ENCODE results near the gene SUV39H2.
"Not testable (repeated sequence)": the region's sequence is repeated elsewhere in the genome, so short reads cannot be mapped to it uniquely, and the experiment has no call there.

Gene SUV39H2

DNA sequence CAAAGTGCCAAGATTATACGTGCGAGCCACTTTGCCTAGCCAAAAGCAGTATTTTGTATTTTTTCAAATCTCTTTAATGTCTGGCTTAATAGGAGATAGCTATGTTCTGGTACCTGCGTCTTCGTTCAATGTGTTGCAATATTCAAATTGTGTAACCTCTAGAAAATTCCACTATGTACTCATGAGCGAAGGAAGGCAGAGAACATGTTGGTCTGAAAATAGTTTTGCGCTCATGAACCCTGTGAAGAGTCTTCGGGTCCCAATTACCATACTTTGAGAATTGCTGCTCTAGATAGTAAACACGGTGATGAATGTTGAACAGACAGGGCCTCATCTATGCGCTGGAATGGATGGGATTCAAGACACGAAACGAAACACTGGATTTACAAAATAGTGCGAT, 2.7 kb upstream of the SUV39H2 start:
- DNase-seq (ENCODE audit: low read depth in 2 of 2) = no peak

DNA sequence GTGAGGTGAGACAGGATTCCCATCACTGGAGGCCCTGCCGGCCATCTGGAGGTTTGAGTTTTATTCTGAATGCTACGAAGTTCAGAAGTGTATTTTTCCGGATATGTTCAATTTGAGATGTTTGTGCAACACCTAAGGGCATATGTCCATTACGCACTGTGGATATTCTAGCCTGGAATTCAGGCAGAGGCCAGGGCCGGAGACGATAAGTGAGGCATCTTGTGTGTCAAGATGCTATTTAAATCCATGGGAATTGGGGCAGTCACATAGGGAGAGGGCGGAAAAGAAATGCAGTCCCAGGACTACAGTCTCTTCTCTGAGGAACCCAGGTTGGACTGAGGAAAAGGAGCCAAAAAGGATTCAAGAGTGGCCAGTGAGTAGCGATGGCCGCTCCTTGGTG, 1.9 kb upstream of the SUV39H2 start:
- no peak for DNase-seq (ENCODE audit: low read depth in 2 of 2)

DNA sequence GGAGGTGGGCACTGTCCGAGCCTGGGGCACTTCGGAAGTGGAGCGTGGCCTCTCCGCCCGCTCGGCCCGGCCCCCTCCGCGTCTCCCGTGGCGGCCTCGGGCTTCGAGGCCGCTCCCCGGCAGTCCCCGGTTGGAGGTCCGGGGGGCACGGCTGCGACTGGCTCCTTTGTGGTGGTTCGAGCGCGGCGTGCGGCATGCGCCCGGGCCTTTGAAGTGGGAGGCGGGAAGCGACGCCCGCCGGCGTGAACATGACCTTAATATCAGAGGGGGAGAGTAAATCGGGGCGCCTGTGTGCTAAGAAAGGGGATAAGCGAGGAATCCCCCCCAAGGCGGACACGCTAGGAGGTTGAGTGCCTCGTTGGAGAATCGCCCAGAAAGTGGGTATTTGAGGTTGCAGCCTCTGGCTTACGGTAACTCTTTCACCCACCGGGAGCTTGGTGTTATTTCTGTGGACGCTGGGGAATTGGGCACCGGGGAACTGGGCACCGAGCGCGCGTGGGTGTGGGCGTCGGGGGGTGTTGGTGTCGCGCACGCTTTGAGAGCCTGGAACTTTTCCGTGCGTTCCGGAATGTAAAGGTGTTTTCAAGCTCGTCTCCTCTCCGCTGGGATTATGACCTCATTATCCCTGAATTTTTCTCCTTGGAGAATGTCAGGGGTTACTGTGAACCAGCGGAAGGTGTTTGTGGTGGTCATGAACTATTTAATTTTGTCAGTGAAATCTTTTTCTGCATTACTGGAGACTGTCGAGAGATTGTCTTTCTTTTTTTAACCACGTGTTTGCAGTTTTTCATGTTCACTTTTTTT, 660 bp downstream of the SUV39H2 start:
- DNase-seq (ENCODE audit: low read depth in 2 of 2) = peak; percentile 18 to 31

DNA sequence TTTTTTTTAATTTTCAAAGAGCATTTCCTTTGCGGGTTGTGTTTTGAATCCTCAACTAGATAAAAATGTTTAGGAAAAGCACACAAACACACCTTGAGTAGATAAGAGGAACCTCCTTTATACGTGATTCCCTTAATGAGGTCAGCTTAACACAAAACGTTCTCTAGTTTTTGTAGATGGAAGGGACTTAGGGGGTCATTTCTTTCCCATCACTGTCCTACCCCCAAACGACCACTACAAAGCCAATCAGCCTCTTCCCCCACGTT, 1.2 kb downstream of the SUV39H2 start:
- DNase-seq (ENCODE audit: low read depth in 2 of 2) = no peak

DNA sequence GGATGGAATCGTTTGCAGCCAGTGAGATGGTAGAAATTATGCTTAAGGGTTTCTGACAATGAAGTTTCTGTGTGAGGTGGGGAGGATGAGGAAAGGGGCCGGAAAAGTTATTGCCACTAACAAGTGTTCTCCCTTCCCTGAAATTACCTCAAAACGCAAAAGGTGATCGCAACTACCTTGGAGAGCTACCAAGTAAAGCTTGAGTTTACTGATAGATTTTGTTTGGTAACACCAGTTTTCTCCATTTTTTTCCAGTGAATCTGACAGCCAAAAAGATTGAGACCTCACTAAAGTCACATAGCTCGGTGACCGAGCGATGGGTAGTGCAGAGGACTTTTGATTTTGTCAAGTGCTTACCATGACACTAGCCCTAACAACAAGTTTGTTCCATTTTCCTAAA, 1.6 kb downstream of the SUV39H2 start:
- no peak for DNase-seq (ENCODE audit: low read depth in 2 of 2)

DNA sequence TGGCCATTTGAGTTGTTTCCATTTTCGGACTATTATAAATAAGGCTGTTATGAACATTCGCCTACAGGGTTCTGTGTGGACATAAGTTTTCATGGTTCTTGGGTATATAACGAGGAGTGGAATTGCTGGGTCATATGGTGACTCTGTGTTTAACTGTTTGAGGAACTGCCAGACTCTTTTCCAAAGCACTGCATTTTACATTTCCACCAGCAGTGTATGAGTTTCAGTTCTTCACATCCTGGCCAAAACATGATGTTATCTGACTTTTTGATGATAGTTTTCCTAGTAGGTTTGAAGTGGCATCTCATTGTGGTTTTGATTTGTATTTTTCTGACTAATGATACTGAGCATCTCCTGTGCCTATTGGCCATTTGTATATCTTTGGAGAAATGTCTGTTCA, 5.4 kb downstream of the SUV39H2 start:
- no peak for DNase-seq (ENCODE audit: low read depth in 2 of 2)

DNA sequence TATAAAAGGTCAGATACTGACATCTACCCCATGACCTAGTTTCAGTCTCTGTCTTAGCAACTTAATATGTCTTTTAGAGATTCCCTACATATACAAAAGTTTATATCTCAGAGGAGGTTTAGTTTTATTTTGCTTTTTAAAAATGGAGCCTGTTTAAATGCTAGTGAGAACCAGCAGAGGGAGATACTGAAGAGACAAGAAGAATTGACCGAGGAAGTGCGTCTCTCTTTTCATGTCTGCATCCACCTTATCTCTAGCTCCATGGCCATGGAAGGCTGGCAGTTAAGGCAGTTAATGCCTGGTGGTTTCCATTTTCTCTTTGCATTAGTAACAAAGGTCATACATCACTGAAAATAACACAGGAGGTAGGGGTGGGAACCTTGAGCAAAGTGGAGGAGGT, 10.7 kb downstream of the SUV39H2 start:
- no peak for DNase-seq (ENCODE audit: low read depth in 2 of 2)

DNA sequence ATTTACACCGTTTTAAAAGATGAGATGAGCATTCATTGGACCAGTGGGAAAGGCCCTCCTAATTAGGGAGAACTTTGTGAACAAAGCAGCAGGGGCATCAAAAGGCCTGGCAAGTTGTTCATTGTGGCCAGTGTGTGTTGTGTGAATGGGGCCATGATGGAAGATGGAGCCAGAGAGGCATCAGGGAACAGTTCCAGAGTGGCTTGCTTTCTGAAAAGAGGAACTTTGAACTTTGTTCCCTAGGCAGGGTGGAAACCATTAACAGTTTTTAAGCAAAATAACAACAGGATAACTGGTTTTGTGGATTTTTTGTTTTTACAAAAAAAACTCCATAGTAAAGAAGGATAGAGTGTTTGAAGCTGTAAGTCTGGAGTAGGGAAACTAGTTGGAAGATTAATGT, 12.5 kb downstream of the SUV39H2 start:
- no peak for DNase-seq (ENCODE audit: low read depth in 2 of 2)

DNA sequence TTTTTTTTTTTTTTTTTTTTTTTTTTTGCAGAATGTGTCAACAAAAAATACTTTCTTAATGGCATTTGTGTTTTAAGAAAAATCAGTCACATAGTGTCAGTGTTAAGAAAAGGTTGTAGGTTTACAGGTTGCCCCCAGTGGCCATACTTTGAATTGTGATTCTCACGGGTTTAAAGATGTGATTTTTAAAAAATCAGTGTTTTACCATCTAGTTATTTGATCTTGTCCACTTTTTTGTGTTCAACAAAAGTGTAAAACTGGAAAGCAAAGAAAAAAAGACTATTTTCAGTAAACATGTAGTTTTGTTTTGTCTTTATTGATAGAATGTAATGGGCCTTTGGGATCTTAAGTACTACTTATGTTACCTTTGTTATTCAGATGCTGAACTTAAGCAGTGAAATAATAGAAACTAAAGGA, 25.7 kb downstream of the SUV39H2 start:
- no peak for DNase-seq (ENCODE audit: low read depth in 2 of 2)

DNA sequence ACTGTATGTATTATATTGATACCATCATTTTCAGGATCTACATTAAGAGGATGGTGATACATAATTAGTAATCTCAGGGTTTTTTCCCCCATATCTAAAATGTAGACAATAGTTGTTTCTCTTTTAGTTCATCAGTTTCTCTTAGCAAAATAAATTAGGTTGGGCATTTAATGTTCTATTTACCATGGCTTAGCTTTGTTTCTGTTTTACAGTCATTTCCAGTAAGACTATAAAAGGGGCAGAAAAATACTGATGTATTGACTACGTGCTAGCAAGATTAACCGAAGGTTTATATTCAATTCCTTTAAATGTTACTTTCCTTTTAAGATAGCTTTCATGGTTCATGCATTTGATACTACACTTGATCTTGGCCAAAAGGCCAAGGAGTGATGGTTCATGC, 26.2 kb downstream of the SUV39H2 start:
- no peak for DNase-seq (ENCODE audit: low read depth in 2 of 2)

DNA sequence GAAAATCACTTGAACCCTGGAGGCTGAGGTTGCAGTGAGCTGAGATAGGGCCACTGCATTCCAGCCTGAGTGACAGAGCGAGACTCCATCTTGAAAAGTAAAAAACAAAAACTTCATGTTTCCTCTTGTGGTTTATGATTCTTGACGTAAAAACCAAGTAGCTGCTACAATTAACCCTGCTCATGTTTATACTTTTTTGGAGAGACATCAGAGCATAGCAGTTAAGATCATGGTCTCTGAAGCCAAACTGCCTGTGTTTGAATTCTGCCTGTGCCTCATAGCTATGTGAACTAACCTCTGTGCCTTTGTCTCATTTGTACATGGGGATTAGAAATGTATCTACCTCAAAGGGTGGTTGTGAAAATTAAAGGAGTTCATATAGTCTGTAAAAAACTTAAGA, 27.2 kb downstream of the SUV39H2 start:
- DNase-seq (ENCODE audit: low read depth in 2 of 2) = no peak

DNA sequence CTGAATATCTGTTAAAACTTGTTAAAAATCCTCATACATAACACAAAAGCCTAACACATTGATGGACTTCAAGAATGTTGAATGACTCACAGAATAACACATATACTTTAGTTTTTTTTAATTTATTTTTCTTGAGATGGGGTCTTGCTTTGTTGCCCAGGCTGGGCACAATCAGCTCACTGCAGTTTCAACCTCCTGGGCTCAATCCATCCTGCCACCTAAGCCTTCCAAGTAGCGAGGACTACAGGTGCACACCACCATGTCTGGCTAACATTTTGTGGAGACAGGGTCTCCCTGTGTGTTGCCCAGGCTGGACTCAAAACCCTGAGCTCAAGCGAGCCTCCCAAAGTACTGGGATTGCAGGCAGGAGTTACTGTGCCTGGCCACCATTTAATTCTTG, 28.1 kb downstream of the SUV39H2 start:
- no peak for DNase-seq (ENCODE audit: low read depth in 2 of 2)

DNA sequence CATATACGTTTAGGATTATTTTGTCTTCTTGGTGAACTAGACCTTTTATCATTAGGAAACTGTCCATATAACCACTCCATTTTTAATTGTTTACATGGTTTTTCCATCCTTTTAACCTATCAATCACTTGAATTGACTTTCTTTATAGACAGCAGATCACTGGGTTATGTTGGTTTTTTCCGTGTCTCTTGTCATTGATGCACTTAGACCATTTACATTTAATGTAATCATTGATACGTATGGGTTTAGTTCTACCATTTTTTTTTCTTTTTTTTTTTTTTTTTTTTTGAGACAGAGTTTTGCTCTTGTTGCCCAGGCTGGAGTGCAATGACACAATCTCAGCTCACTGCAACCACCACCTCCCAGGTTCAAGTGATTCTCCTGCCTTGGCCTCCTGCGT, 28.9 kb downstream of the SUV39H2 start:
- not testable (repeated sequence) for DNase-seq (ENCODE audit: low read depth in 2 of 2)

DNA sequence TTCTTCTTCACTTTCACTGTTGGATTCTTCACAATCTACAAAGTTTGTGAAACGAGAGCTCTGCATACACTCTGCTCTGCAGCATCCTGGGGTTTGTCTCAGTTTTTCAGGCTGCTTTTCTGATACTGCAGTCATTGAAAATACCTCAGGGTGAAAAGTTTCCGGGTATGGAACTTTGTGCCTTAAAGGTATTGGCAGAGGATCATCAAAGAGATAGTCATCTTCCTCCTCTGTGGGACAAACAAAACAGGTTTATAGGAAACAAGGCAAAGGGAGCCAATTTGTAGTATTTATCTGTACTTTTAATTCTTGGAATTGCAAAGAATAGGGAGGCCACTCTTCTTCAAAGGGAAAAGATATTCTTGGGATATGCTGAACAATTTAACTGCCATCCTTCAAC, 30.4 kb downstream of the SUV39H2 start:
- no peak for DNase-seq (ENCODE audit: low read depth in 2 of 2)

DNA sequence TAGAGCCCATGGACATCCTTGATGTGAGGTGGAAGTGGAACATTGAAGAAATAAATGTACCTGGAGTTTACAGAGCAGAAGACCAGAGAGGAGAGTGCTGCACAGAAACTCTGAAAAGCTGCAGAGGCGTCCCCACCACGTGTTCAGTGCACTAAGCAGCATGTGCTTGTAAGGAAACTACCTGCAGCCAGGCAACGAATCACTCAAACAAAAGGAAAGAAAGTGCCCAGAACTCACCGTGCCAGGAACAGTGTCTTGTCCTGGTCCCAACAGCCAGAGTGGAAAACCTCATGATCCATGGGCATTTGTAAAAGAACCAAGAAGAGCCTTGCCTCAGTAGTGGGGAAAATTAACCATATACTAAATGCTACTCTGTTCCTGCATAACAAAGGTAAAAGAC, 32.3 kb downstream of the SUV39H2 start:
- DNase-seq (ENCODE audit: low read depth in 2 of 2) = no peak

DNA sequence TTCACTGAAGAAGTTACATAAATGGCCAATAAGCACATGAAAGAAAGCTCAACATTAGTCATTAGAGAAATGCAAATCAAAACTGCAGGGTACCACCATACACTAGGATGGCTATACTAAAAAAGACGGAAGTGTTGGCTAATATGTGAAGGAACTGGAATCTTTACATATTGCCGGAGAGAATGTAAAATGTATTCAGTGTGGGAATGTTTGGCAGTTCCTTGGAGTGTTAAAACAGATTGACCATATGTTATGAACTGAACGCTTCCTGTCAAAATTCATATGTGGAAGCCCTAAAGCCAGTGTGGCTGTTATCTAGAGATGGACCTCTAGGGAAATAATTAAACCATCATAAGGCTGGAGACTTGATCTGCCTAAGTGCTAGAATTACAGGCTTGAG, 33.1 kb downstream of the SUV39H2 start:
- DNase-seq (ENCODE audit: low read depth in 2 of 2) = no peak

DNA sequence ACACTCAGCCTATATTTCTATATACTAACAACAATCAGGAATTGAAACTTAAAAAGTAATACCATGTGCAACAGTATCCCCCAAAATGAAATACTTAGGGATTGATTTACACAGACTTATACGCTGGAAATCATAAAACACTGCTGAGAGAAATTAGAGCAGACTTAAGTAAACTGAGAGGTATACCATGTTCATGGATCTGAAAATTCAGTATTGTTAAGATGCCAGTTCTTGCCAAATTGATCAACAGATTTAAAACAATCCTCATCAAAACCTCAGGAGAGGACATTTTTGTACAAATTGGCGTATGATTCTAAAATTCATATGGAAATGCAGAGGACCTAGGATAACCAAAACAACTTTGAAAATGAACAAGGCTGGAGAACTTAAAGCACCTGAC, 37.9 kb downstream of the SUV39H2 start:
- no peak for DNase-seq (ENCODE audit: low read depth in 2 of 2)

DNA sequence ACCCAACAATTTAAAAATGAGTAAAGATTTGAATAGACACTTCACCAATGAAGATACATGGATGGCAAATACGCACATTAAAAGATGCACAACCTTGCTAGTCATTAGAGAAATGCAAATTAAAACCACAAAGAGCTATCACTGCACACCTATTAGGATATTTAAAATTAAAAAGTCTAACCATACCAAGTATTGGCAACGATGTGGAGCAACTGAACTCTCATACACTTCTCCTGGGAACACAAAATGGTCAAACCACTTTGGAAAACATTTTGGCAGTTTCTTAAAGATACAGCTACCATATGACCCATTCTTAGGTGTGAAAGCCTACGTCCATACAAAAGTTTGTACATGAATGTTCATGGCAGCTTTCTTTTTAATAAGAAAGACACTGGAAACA, 39.2 kb downstream of the SUV39H2 start:
- DNase-seq (ENCODE audit: low read depth in 2 of 2) = no peak

DNA sequence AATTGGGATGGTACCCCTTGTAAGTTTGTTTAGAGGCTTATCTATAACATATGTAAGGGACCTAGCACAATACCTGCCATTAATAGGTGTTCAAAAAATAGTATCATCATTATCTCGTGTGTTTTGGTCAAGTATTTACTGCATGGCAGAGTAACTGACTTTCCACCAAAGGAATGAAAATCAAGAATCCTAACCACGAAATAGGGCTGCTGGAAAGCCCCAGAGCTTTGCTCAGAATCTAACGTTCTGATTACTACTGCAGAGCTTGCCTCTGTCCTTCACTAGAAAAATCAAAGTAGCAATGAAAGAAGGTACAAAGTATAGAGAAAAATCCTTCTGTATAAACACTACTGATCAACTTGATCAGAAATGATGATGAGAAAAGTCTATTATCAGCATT, 40.3 kb downstream of the SUV39H2 start:
- no peak for DNase-seq (ENCODE audit: low read depth in 2 of 2)

DNA sequence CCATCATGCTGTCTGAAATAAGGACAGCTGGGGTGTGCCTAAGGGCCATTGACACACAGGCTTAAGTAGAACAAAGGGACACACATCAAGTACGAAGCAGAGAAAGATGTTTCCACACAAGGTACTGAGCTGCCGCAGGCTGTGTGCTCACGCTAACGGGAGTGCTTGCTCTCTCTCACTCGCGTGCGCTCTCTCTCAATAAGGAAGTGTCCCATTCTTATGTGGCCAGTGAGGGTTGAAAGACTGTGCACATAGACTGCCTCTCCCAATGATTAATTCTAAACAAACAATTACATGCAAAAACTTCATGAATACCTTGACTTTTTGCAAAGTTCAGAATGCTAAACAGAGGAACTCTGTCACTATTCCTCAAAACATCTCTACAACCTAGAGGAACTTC, 45.3 kb downstream of the SUV39H2 start:
- no peak for DNase-seq (ENCODE audit: low read depth in 2 of 2)

DNA sequence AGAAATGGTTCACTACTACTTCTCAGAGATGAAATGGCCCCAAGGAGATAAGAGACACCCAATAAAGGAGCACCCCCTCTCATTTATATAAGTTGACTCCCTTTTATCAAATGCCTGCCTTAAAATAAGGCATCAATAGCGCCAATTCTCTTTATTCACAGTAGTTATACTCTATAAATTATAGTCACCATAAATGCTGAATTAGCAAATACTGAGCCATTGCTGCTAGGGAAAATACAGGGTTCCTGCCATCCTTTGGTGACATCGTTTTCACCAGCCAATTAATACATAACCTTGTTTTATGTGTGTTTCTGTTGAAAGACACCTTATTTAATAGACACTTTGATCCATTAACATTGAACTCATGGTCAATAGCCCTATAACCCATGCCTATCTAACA, 46.6 kb downstream of the SUV39H2 start:
- DNase-seq (ENCODE audit: low read depth in 2 of 2) = no peak

DNA sequence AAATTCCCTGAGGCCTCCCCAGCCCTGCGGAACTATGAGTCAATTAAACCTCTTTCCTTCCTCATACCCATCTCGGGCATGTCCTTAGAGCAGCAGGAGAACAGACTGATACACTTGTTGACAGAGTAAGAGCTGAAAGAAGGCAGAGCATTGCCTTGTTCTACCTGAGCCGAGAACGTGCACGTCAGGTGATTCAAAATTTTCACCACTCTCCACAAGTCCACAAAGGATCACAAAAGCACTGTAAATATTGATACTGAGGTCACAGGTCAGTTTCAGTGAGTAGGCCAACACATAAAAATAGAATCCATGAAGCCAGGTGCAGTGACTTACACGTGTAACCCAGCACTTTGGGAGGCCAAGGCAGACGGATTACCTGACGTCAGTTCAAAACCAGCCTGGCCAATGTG, 47.4 kb downstream of the SUV39H2 start:
- no peak for DNase-seq (ENCODE audit: low read depth in 2 of 2)

DNA sequence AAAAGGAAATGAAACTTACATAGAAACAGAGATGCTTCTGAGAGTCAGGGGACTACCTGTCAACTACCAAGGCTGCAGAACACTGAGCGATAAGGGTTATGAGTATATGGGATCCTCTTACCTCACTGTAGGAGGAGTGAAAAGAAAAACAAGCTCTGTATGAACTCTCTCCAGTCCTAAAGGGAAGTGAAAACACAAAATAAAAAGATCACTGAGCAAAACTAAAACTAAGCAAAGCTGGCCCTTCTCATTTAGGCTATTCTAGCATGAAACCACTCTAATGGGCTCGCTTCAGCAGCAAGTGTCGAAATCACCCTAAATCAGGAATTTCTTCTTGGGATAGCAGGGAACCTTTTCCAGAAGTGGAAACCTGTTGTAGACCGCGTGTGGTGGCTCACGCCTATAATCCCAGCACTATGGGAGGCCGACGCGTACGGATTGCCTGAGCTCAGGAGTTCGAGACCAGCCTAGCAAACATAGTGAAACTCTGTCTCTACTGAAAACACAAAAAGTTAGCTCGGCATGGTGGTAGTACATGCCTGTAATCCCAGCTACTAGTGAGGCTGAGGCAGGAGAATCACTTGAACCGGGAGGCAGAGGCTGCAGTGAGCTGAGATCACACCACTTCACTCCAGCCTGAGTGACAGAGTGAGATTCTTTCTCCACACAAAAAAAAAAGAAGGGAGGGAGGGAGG, 48.2 kb downstream of the SUV39H2 start:
- DNase-seq (ENCODE audit: low read depth in 2 of 2) = no peak

DNA sequence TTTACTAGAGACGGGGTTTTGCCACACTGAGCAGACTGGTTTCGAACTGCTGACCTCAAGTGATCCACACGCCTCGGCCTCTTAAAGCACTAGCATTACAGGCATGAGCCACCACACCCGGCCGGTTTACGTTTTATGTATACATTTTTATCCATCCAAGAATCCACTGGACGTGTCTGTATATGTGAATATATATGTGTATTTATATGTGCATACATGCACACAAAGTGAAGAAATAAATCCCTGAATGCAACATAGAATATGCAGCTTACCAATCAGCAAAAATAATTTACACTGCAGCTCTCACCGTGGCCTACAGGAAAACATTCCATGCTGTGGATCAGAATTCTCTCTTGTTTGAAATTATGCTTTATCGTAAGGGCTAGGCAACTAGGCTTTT, 51.9 kb downstream of the SUV39H2 start:
- DNase-seq (ENCODE audit: low read depth in 2 of 2) = no peak

Measured in stimulated activated CD4-positive, alpha-beta T cell treated with anti-CD3 and anti-CD28 coated beads, Interleukin-12 subunit alpha, Interleukin-12 subunit beta, amount 100 ng/mL, for 24 hours (primary cell).